AG08396 (cell line): ENCODE measurements around the gene HELZ.
"Not testable (repeated sequence)": the region's sequence is repeated elsewhere in the genome, so short reads cannot be mapped to it uniquely, and the experiment has no call there.

Experiments
- DNase-seq: peaks from one replicate; pipeline ENCODE4 v3.0.0; 2012; ENCODE audit warnings: low spot score, mixed read lengths

Gene HELZ, protein sequence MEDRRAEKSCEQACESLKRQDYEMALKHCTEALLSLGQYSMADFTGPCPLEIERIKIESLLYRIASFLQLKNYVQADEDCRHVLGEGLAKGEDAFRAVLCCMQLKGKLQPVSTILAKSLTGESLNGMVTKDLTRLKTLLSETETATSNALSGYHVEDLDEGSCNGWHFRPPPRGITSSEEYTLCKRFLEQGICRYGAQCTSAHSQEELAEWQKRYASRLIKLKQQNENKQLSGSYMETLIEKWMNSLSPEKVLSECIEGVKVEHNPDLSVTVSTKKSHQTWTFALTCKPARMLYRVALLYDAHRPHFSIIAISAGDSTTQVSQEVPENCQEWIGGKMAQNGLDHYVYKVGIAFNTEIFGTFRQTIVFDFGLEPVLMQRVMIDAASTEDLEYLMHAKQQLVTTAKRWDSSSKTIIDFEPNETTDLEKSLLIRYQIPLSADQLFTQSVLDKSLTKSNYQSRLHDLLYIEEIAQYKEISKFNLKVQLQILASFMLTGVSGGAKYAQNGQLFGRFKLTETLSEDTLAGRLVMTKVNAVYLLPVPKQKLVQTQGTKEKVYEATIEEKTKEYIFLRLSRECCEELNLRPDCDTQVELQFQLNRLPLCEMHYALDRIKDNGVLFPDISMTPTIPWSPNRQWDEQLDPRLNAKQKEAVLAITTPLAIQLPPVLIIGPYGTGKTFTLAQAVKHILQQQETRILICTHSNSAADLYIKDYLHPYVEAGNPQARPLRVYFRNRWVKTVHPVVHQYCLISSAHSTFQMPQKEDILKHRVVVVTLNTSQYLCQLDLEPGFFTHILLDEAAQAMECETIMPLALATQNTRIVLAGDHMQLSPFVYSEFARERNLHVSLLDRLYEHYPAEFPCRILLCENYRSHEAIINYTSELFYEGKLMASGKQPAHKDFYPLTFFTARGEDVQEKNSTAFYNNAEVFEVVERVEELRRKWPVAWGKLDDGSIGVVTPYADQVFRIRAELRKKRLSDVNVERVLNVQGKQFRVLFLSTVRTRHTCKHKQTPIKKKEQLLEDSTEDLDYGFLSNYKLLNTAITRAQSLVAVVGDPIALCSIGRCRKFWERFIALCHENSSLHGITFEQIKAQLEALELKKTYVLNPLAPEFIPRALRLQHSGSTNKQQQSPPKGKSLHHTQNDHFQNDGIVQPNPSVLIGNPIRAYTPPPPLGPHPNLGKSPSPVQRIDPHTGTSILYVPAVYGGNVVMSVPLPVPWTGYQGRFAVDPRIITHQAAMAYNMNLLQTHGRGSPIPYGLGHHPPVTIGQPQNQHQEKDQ (N-terminal part only)

DNA sequence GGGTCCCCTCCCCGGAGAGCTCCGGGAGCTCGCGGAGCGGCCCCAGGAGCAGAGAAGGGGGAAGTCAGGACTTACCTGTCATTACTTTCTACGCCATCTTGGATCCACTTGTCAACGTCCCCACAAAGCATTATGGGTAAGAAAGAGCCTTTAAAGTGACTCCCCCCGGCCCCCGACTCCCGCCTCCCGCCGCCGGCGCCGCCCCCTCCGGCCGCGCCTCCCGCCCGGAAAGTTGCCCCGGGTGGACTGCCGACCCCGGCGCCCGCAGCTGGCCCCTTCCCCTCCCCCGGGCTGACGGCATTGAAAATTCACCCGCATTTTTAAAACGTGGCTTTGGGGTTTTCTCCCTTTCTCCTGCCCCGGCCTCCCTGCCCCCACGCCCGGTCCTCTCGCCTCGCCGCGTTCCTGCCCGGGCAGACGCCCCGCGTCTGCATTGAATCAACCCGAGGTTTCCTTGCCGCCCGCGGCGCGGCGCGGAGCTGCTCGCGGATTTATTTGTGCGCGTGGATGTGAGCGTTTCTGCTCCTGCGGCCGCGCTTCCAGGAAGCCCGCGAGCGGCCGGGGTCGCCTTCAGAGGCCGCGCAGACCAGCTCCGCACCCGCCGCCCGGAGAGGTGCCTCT, at the start of gene HELZ:
TSS of gene HELZ (minus strand) at position 124 of the 621 bp plus-strand sequence. CDS start 26,392 bp downstream, outside the sequence.
- peak; percentile 93 for DNase-seq

GRCh38 chr17:67293251-67294203, 48.5 kb upstream of the HELZ start:
- peak; percentile 70 for DNase-seq

- DNase-seq, result no peak
These were observed 45.8 kb upstream of the HELZ start for GRCh38 chr17:67290711-67291291.

GRCh38 chr17:67290244-67290643, 45.2 kb upstream of the HELZ start:
- DNase-seq, result no peak

- peak; percentile 68 for DNase-seq
These were observed 44.3 kb upstream of the HELZ start for GRCh38 chr17:67289181-67289876.

DNA sequence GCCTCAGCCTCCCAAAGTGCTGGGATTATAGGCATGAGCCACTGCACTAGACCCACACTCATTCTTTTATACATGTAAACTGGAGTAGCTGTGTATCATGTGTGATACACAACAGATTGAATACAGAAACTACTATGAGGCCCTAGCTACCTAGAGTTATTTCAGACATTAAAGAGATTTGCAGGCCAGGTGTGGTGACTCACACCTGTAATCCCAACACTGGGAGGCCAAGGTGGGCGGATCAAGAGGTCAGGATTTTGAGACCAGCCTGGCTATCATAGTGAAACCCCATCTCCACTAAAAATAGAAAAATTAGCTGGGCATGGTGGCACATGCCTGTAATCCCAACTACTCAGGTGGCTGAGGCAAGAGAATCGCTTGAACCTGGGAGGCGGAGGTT, 41.8 kb upstream of the HELZ start:
- DNase-seq, result not testable (repeated sequence)

DNA sequence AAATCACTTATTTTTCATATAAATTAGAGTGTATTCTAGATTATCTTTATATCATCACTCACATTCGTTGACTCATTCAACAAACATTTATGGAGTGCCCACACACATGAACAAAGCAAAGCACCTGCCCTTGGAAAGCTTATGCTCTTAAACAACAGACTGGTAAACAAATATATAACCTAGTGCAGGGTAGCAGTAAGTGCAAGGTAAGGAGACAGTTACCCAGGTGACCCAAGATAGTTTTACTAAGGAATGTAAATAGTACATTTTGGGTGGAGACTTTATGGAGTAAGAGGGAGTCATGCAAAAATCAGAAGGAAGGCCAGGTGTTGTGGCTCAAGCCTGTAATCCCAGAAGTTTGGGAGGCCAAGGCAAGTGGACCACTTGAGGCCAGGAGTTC, 40.4 kb upstream of the HELZ start:
- no peak for DNase-seq

- DNase-seq, result no peak
These were observed 38.9 kb upstream of the HELZ start for GRCh38 chr17:67283731-67284516.

- no peak for DNase-seq
These were observed 36.7 kb upstream of the HELZ start for GRCh38 chr17:67281743-67282142.

DNA sequence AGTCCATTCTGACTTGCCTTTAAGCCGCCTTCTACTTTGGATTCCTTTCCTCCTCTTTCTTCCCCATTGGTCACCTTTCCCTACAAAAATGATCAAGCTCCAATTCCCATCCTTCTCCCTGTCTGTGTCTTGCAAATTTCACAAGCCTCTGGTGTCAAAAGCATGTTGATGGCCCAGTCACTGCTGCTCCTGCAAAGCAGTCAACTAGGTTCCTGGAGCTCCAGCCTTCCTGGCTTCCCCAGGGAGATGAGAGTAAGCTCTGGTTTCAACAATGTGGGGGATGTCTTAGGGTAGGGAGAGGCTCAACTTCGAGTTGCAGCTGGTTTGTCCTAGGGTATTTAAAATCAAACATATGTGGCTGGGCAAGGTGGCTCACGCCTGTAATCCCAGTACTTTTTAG, 36.1 kb upstream of the HELZ start:
- no peak for DNase-seq

DNA sequence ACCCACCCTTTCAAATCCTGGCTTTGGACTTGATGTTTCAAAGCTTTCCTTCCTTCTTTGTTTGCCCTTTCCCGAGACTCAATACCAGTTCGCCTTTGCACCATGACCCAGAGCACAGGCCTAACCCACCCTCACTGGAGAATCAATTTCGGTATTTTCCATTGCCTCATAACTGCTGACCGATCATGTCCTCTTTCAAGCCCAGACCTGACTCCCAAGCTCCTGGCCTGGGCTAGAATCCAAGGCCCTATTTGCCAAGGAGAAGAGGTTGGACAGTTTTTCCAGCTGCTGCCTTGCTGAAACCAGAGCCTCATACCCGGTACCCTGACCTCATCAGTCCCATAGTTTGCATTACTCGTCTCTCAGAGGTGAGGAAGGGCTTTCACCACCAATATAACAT, 35.3 kb upstream of the HELZ start:
- no peak for DNase-seq

GRCh38 chr17:67279115-67279514, 34.1 kb upstream of the HELZ start:
- no peak for DNase-seq

DNA sequence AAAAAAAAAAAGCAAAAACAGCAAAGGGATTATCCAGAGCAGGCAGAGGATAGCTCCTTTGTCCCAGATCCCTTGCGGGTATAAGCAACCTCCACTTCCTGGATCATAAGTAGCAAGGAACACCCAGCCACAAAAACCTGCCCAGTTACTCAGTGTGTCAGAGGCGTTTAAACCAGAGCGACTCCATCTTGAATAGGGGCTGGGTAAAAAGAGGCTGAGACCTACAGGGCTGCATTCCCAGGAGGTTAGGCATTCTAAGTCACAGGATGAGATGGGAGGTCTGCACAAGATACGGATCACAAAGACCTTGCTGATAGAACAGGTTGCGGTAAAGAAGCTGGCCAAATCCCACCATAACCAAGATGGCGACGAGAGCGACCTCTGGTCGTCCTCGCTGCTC, 33.4 kb upstream of the HELZ start:
- no peak for DNase-seq

- no peak for DNase-seq
These were observed 31.1 kb upstream of the HELZ start for GRCh38 chr17:67276075-67276474.

DNA sequence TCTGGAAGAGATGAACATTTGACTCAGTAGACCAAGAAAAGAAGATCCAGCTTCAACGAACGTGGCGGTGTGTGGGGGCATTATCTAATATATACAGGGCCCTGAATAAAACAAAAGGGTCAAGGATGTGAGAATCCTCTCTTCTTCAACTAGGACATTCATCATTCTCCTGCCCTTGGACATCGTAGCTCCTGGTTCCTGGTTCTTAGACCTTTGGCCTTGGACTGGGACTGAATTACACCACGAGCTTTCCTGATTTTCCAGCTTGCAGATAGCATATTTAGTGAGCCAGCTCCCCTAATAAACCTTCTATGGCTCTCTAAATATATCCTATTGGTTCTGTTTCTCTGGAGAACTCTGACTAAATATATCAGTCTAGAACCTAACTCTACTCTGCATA, 29.5 kb upstream of the HELZ start:
- no peak for DNase-seq

- no peak for DNase-seq
These were observed 28.9 kb upstream of the HELZ start for GRCh38 chr17:67273900-67274299.

GRCh38 chr17:67272312-67273047, 27.5 kb upstream of the HELZ start:
- no peak for DNase-seq

GRCh38 chr17:67271187-67271586, 26.2 kb upstream of the HELZ start:
- DNase-seq, result not testable (repeated sequence)
